ENCODE results near the gene KLHL8. TPM values are rescaled to one million over a fixed set of nuclear protein-coding genes. Genes with fewer than 3 reads are reported as not detected.
"Not testable (repeated sequence)": the region's sequence is repeated elsewhere in the genome, so short reads cannot be mapped to it uniquely, and the experiment has no call there.

The KLHL8 gene
- total RNA-seq, 1 experiment from 2014 or later = 7.5 TPM

GRCh38 chr4:87179751-87180150, 40.7 kb downstream of the KLHL8 start:
- DNase-seq (ENCODE audit: low read depth) = no peak

- no peak for DNase-seq (ENCODE audit: low read depth)
Observed at GRCh38 chr4:87174672-87175071, 45.7 kb downstream of the KLHL8 start.

GRCh38 chr4:87171944-87172343, 48.5 kb downstream of the KLHL8 start:
- no peak for DNase-seq (ENCODE audit: low read depth)

- DNase-seq (ENCODE audit: low read depth) = no peak
Observed at GRCh38 chr4:87166296-87166854, 54.0 kb downstream of the KLHL8 start.

- DNase-seq (ENCODE audit: low read depth) = no peak
Observed at GRCh38 chr4:87165892-87166291, 54.5 kb downstream of the KLHL8 start.

- no peak for DNase-seq (ENCODE audit: low read depth)
Observed at GRCh38 chr4:87153078-87153870, 67.1 kb downstream of the KLHL8 start.

GRCh38 chr4:87152310-87153041, 67.9 kb downstream of the KLHL8 start:
- no peak for DNase-seq (ENCODE audit: low read depth)

GRCh38 chr4:87151730-87152129, 68.7 kb downstream of the KLHL8 start:
- DNase-seq (ENCODE audit: low read depth) = no peak

GRCh38 chr4:87150498-87151261, 69.7 kb downstream of the KLHL8 start:
- peak; percentile 72 for DNase-seq (ENCODE audit: low read depth)

- no peak for DNase-seq (ENCODE audit: low read depth)
Observed at GRCh38 chr4:87147116-87147515, 73.3 kb downstream of the KLHL8 start.

- DNase-seq (ENCODE audit: low read depth) = not testable (repeated sequence)
Observed at GRCh38 chr4:87145934-87146333, 74.5 kb downstream of the KLHL8 start.

GRCh38 chr4:87144356-87144755, 76.1 kb downstream of the KLHL8 start:
- DNase-seq (ENCODE audit: low read depth) = no peak

- DNase-seq (ENCODE audit: low read depth) = no peak
Observed at GRCh38 chr4:87141428-87141827, 79.0 kb downstream of the KLHL8 start.

GRCh38 chr4:87134122-87134521, 86.3 kb downstream of the KLHL8 start:
- DNase-seq (ENCODE audit: low read depth) = no peak

- no peak for DNase-seq (ENCODE audit: low read depth)
Observed at GRCh38 chr4:87133183-87133582, 87.2 kb downstream of the KLHL8 start.

GRCh38 chr4:87132035-87132434, 88.4 kb downstream of the KLHL8 start:
- DNase-seq (ENCODE audit: low read depth) = no peak

GRCh38 chr4:87130985-87131703, 89.3 kb downstream of the KLHL8 start:
- DNase-seq (ENCODE audit: low read depth) = no peak

- no peak for DNase-seq (ENCODE audit: low read depth)
Observed at GRCh38 chr4:87129681-87130080, 90.7 kb downstream of the KLHL8 start.

- no peak for DNase-seq (ENCODE audit: low read depth)
Observed at GRCh38 chr4:87128006-87128705, 92.3 kb downstream of the KLHL8 start.

GRCh38 chr4:87126056-87126455, 94.4 kb downstream of the KLHL8 start:
- no peak for DNase-seq (ENCODE audit: low read depth)

- DNase-seq (ENCODE audit: low read depth) = no peak
Observed at GRCh38 chr4:87122252-87122651, 98.2 kb downstream of the KLHL8 start.
